Measurements from ENCODE around the gene CD52.

CD52 gene

GRCh38 chr1:26360807-26361604 is 43.2 kb downstream of the CD52 start:
- WGBS (ENCODE audit: extremely low coverage, insufficient coverage, insufficient read length): no CpG with 5 or more reads among the region's 27 CpGs
- no peaks in the 10 kb centered on the region for H3K79me2 ChIP-seq (ENCODE audit: control insufficient read depth, insufficient read depth, low read length, poor library complexity)
- H2BK120ac ChIP-seq (ENCODE audit: insufficient read depth, low read length, poor library complexity): no peak overlapping the region
- H2AK5ac ChIP-seq (ENCODE audit: low read length): no peak overlapping the region
- H3K27me3 ChIP-seq (ENCODE audit: insufficient read depth, low read length): peaks cover 10% of the 10 kb centered on the region
- H3K4me1 ChIP-seq (ENCODE audit: control insufficient read depth in 1 of 2, insufficient read depth in 2 of 2, low read length in 2 of 2): peaks cover 7 to 8% of the 10 kb centered on the region in 2 experiments
- H3K36me3 ChIP-seq (ENCODE audit: control insufficient read depth in 1 of 2, insufficient read depth in 2 of 2, low read length in 2 of 2): no peaks in the 10 kb centered on the region
- no peak for DNase-seq
- no peak overlapping the region for H4K8ac ChIP-seq (ENCODE audit: low read depth, low read length)
- H3K9me3 ChIP-seq (ENCODE audit: insufficient read depth, low read depth, low read length): peaks cover 2% of the 10 kb centered on the region
- H2AFZ ChIP-seq (ENCODE audit: insufficient read depth, low read length, poor library complexity): no peak overlapping the region
- peak overlapping the region; percentile 50 for H3K4me2 ChIP-seq (ENCODE audit: low read length)
- no peak overlapping the region for H3K14ac ChIP-seq (ENCODE audit: low read length)
- H3K4ac ChIP-seq (ENCODE audit: low read depth, low read length): no peak overlapping the region
- no peak overlapping the region for H3K4me3 ChIP-seq (ENCODE audit: low read depth, low read length)
- no peak overlapping the region for H2BK5ac ChIP-seq (ENCODE audit: low read depth, low read length, poor library complexity)
- peaks cover 7% of the 10 kb centered on the region for H3K79me1 ChIP-seq (ENCODE audit: low read length)
- H3K23ac ChIP-seq (ENCODE audit: low read length): no peak overlapping the region
- no peak overlapping the region for H4K91ac ChIP-seq (ENCODE audit: low read depth, low read length)
- H4K12ac ChIP-seq (ENCODE audit: low read depth, low read length): no peak overlapping the region
- no peak overlapping the region for H3K9ac ChIP-seq (ENCODE audit: low read length)
- H2BK12ac ChIP-seq (ENCODE audit: low read length): no peak overlapping the region
- H3K27ac ChIP-seq (ENCODE audit: low read depth, low read length): no peak overlapping the region
- no peak overlapping the region for H3K18ac ChIP-seq (ENCODE audit: low read length)

- Histone ChIP-seq H3K79me2 (ENCODE audit: control insufficient read depth, insufficient read depth, low read length, poor library complexity) (no peaks in the 10 kb centered on the region), H2BK5ac (ENCODE audit: low read depth, low read length, poor library complexity) (no peak overlapping the region), H4K12ac (ENCODE audit: low read depth, low read length) (no peak overlapping the region), H3K14ac (ENCODE audit: low read length) (no peak overlapping the region), H2AFZ (ENCODE audit: insufficient read depth, low read length, poor library complexity) (no peak overlapping the region), H3K27me3 (ENCODE audit: insufficient read depth, low read length) (peaks cover 10% of the 10 kb centered on the region), H2BK12ac (ENCODE audit: low read length) (no peak overlapping the region), H2BK120ac (ENCODE audit: insufficient read depth, low read length, poor library complexity) (no peak overlapping the region), H3K18ac (ENCODE audit: low read length) (no peak overlapping the region), H4K8ac (ENCODE audit: low read depth, low read length) (no peak overlapping the region), H3K27ac (ENCODE audit: low read depth, low read length) (no peak overlapping the region), H3K79me1 (ENCODE audit: low read length) (peaks cover 7% of the 10 kb centered on the region), H3K4me1 (ENCODE audit: control insufficient read depth in 1 of 2, insufficient read depth in 2 of 2, low read length in 2 of 2) (peaks cover 7 to 8% of the 10 kb centered on the region in 2 experiments), H3K9me3 (ENCODE audit: insufficient read depth, low read depth, low read length) (peaks cover 2% of the 10 kb centered on the region), H3K4ac (ENCODE audit: low read depth, low read length) (no peak overlapping the region), H3K4me3 (ENCODE audit: low read depth, low read length) (no peak overlapping the region), H3K36me3 (ENCODE audit: control insufficient read depth in 1 of 2, insufficient read depth in 2 of 2, low read length in 2 of 2) (no peaks in the 10 kb centered on the region), H3K23ac (ENCODE audit: low read length) (no peak overlapping the region), H2AK5ac (ENCODE audit: low read length) (no peak overlapping the region), H3K9ac (ENCODE audit: low read length) (no peak overlapping the region), H3K4me2 (ENCODE audit: low read length) (no peak overlapping the region), H4K91ac (ENCODE audit: low read depth, low read length) (no peak overlapping the region)
- no CpG with 5 or more reads among the region's 12 CpGs for WGBS (ENCODE audit: extremely low coverage, insufficient coverage, insufficient read length)
- DNase-seq: no peak
Measured at GRCh38 chr1:26361605-26362122, 43.9 kb downstream of the CD52 start.

- no peak overlapping the region for H2AK5ac ChIP-seq (ENCODE audit: low read length)
- no peak overlapping the region for H3K4me2 ChIP-seq (ENCODE audit: low read length)
- no peaks in the 10 kb centered on the region for H3K36me3 ChIP-seq (ENCODE audit: control insufficient read depth in 1 of 2, insufficient read depth in 2 of 2, low read length in 2 of 2)
- H2BK5ac ChIP-seq (ENCODE audit: low read depth, low read length, poor library complexity): no peak overlapping the region
- H2AFZ ChIP-seq (ENCODE audit: insufficient read depth, low read length, poor library complexity): no peak overlapping the region
- H3K9me3 ChIP-seq (ENCODE audit: insufficient read depth, low read depth, low read length): peaks cover 2% of the 10 kb centered on the region
- no peak overlapping the region for H4K12ac ChIP-seq (ENCODE audit: low read depth, low read length)
- no CpG with 5 or more reads among the region's 3 CpGs for WGBS (ENCODE audit: extremely low coverage, insufficient coverage, insufficient read length)
- peaks cover 7% of the 10 kb centered on the region for H3K79me1 ChIP-seq (ENCODE audit: low read length)
- peaks cover 10% of the 10 kb centered on the region for H3K27me3 ChIP-seq (ENCODE audit: insufficient read depth, low read length)
- no peak overlapping the region for H3K18ac ChIP-seq (ENCODE audit: low read length)
- H3K9ac ChIP-seq (ENCODE audit: low read length): no peak overlapping the region
- H3K14ac ChIP-seq (ENCODE audit: low read length): no peak overlapping the region
- no peak overlapping the region for H4K8ac ChIP-seq (ENCODE audit: low read depth, low read length)
- no peak overlapping the region for H2BK12ac ChIP-seq (ENCODE audit: low read length)
- H2BK120ac ChIP-seq (ENCODE audit: insufficient read depth, low read length, poor library complexity): no peak overlapping the region
- H3K4me1 ChIP-seq (ENCODE audit: control insufficient read depth in 1 of 2, insufficient read depth in 2 of 2, low read length in 2 of 2): peaks cover 7 to 8% of the 10 kb centered on the region in 2 experiments
- no peaks in the 10 kb centered on the region for H3K79me2 ChIP-seq (ENCODE audit: control insufficient read depth, insufficient read depth, low read length, poor library complexity)
- H4K91ac ChIP-seq (ENCODE audit: low read depth, low read length): no peak overlapping the region
- no peak overlapping the region for H3K27ac ChIP-seq (ENCODE audit: low read depth, low read length)
- DNase-seq: no peak
- H3K4me3 ChIP-seq (ENCODE audit: low read depth, low read length): no peak overlapping the region
- no peak overlapping the region for H3K4ac ChIP-seq (ENCODE audit: low read depth, low read length)
- no peak overlapping the region for H3K23ac ChIP-seq (ENCODE audit: low read length)
Measured at GRCh38 chr1:26362331-26362730, 44.6 kb downstream of the CD52 start.

- H3K36me3 ChIP-seq (ENCODE audit: control insufficient read depth in 1 of 2, insufficient read depth in 2 of 2, low read length in 2 of 2): no peaks in the 10 kb centered on the region
- H3K18ac ChIP-seq (ENCODE audit: low read length): no peak overlapping the region
- H3K9ac ChIP-seq (ENCODE audit: low read length): no peak overlapping the region
- no peak overlapping the region for H4K8ac ChIP-seq (ENCODE audit: low read depth, low read length)
- no peak overlapping the region for H2AFZ ChIP-seq (ENCODE audit: insufficient read depth, low read length, poor library complexity)
- no peak overlapping the region for H2BK12ac ChIP-seq (ENCODE audit: low read length)
- H3K23ac ChIP-seq (ENCODE audit: low read length): no peak overlapping the region
- H2BK5ac ChIP-seq (ENCODE audit: low read depth, low read length, poor library complexity): no peak overlapping the region
- H3K4ac ChIP-seq (ENCODE audit: low read depth, low read length): no peak overlapping the region
- peaks cover 7 to 8% of the 10 kb centered on the region in 2 experiments for H3K4me1 ChIP-seq (ENCODE audit: control insufficient read depth in 1 of 2, insufficient read depth in 2 of 2, low read length in 2 of 2)
- no CpG with 5 or more reads among the region's 26 CpGs for whole genome bisulfite sequencing (ENCODE audit: extremely low coverage, insufficient coverage, insufficient read length)
- no peak overlapping the region for H3K27ac ChIP-seq (ENCODE audit: low read depth, low read length)
- no peaks in the 10 kb centered on the region for H3K79me2 ChIP-seq (ENCODE audit: control insufficient read depth, insufficient read depth, low read length, poor library complexity)
- no peak overlapping the region for H3K4me3 ChIP-seq (ENCODE audit: low read depth, low read length)
- H3K79me1 ChIP-seq (ENCODE audit: low read length): peaks cover 7% of the 10 kb centered on the region
- no peak overlapping the region for H2BK120ac ChIP-seq (ENCODE audit: insufficient read depth, low read length, poor library complexity)
- no peak overlapping the region for H2AK5ac ChIP-seq (ENCODE audit: low read length)
- DNase-seq: peak; percentile 72 to 86
- no peak overlapping the region for H3K14ac ChIP-seq (ENCODE audit: low read length)
- peaks cover 2% of the 10 kb centered on the region for H3K9me3 ChIP-seq (ENCODE audit: insufficient read depth, low read depth, low read length)
- H4K91ac ChIP-seq (ENCODE audit: low read depth, low read length): no peak overlapping the region
- H3K4me2 ChIP-seq (ENCODE audit: low read length): no peak overlapping the region
- H4K12ac ChIP-seq (ENCODE audit: low read depth, low read length): no peak overlapping the region
- peaks cover 10% of the 10 kb centered on the region for H3K27me3 ChIP-seq (ENCODE audit: insufficient read depth, low read length)
Measured at GRCh38 chr1:26363549-26364448, 46.0 kb downstream of the CD52 start.
